ENCODE results near the gene RECQL.

Gene RECQL

DNA sequence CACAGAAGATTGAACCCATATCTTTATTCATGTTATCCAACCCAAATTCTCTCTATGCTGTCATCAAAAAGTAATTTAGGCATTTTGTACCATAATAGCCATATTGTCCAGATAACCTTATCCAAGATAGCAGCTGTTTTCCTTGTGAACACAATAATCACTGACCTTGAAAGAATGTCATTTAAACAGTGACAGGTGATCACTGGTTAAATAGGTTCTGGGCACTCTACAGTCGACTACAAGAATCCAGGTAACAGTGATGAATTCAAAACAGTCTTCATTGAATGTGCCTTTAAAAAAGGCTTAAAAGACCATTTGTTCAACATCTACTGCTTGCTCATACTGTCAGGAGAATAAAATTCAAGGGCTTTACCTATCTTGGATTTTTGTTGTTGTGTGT is 20.1 kb upstream of the RECQL start:
- no peak for TF ChIP-seq TARDBP (IDR thresholded peaks at IDR 0.05)
- no peak for TF ChIP-seq ZNF384 (IDR thresholded peaks at IDR 0.05)
- no peak for TF ChIP-seq SP1 (IDR thresholded peaks at IDR 0.05)
- no peak for TF ChIP-seq FOXM1 (IDR thresholded peaks at IDR 0.05; ENCODE audit: borderline replicate concordance)
- TF ChIP-seq L3MBTL2 (conservative IDR thresholded peaks at IDR 0.05), result no peak
- TF ChIP-seq NFRKB (IDR thresholded peaks at IDR 0.05), result no peak
- TF ChIP-seq ELF4 (IDR thresholded peaks at IDR 0.05), result no peak
- TF ChIP-seq CTBP1 (IDR thresholded peaks at IDR 0.05; ENCODE audit: borderline replicate concordance), result no peak
- TF ChIP-seq LEF1 (IDR thresholded peaks at IDR 0.05; ENCODE audit: borderline replicate concordance), result no peak
- no peak for TF ChIP-seq SUZ12 (IDR thresholded peaks at IDR 0.05)
- TF ChIP-seq FOXA1 (IDR thresholded peaks at IDR 0.05), result no peak
- TF ChIP-seq FOXK2 (IDR thresholded peaks at IDR 0.05), result no peak
- no peak for TF ChIP-seq HDGF (IDR thresholded peaks at IDR 0.05; ENCODE audit: borderline replicate concordance)
- TF ChIP-seq ARNT (IDR thresholded peaks at IDR 0.05), result no peak
- no peak for TF ChIP-seq BHLHE40 (IDR thresholded peaks at IDR 0.05; ENCODE audit: borderline replicate concordance)
- POLR2A ChIA-PET, result no interaction called here
- CTCF ChIA-PET, result no interaction called here
- DNase-seq (ENCODE audit: extremely low spot score), result no peak

DNA sequence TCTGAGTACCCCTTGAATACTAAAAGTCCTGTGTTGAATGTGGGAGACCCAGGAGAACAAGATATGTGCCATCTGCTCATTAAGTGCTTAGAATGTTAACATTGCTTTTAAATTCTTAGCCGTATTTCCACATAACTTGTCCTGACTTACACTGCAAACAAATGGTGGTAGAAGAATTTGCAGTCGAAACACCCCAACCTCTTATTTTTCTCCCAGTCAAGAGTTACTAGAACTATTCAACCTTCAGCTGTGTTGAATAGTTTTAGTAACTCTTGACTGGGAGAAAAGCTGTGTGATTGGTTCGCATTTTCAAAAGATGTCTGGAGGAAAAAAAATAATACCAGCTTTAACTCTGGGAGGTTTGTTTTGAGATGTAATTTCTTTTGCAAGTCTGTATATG is 17.0 kb upstream of the RECQL start:
- no peak for TF ChIP-seq FOXA1 (IDR thresholded peaks at IDR 0.05)
- TF ChIP-seq, protein P1, sequence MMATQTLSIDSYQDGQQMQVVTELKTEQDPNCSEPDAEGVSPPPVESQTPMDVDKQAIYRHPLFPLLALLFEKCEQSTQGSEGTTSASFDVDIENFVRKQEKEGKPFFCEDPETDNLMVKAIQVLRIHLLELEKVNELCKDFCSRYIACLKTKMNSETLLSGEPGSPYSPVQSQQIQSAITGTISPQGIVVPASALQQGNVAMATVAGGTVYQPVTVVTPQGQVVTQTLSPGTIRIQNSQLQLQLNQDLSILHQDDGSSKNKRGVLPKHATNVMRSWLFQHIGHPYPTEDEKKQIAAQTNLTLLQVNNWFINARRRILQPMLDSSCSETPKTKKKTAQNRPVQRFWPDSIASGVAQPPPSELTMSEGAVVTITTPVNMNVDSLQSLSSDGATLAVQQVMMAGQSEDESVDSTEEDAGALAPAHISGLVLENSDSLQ (IDR thresholded peaks at IDR 0.05), result no peak
- TF ChIP-seq SP1 (IDR thresholded peaks at IDR 0.05), result no peak
- POLR2A ChIA-PET, result no interaction called here
- no peak for DNase-seq (ENCODE audit: extremely low spot score)
- CTCF ChIA-PET, result no interaction called here

DNA sequence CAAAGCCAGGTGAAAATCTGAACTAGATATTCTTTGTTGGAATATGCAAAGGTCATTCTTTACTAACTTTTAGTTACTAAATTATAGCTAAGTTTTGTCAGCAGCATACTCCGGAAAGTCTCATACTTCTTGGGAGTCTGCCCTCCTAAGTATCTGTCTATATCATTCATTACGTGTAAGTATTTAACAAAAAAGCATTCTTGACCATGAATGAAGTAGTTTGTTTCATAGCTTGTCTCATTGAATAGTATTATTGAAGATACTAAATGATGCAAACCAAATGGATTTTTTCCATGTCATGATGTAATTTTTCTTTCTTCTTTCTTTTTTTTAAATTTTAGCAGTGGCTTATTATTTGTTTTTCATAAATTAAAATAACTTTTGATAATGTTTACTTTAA is 14.8 kb upstream of the RECQL start:
- no peak for DNase-seq (ENCODE audit: extremely low spot score)
- TF ChIP-seq ARNT (IDR thresholded peaks at IDR 0.05) (no peak), NFRKB (IDR thresholded peaks at IDR 0.05) (no peak), TARDBP (IDR thresholded peaks at IDR 0.05) (no peak), FOXA1 (IDR thresholded peaks at IDR 0.05) (no peak), SP1 (IDR thresholded peaks at IDR 0.05) (no peak), HDGF (IDR thresholded peaks at IDR 0.05; ENCODE audit: borderline replicate concordance) (no peak), ELF4 (IDR thresholded peaks at IDR 0.05) (no peak), SUZ12 (IDR thresholded peaks at IDR 0.05) (no peak), FOXM1 (IDR thresholded peaks at IDR 0.05; ENCODE audit: borderline replicate concordance) (no peak), L3MBTL2 (conservative IDR thresholded peaks at IDR 0.05) (no peak)
- TF ChIP-seq, protein P1 (IDR thresholded peaks at IDR 0.05), result no peak
- ChIA-PET POLR2A (interaction anchor here (1.4 kb wide), 1 partner anchor 15 kb away, joined by 5 read pairs; the partner anchor contains the start of genes GOLT1B and RECQL), CTCF (interaction anchor here (0.7 to 1.0 kb wide), 3 partner anchors 11 to 928 kb away, joined by 3 to 4 read pairs (median 3); no protein-coding TSS in a partner anchor)

DNA sequence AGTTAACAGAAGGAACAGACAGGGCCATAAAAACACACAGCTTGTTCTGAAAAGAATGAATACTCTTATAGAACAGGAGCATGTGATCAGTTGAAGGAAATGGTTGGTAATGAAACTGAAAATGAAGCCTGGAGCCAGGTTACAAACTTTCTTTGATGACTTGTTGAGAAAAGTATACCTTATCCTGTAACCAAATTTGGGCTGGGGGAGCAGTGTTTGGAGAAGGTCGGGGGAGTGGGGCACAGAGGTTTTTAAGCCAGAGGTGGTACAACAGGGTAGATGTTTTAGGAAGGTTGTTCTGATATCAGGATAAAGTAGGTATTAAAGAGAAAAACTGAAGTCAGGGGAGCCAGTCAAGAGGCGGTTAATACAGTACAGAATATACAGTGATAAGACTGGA is 8.3 kb upstream of the RECQL start:
- POLR2A ChIA-PET, result no interaction called here
- TF ChIP-seq FOXA1 (IDR thresholded peaks at IDR 0.05), result no peak
- no peak for TF ChIP-seq SP1 (IDR thresholded peaks at IDR 0.05)
- no peak for TF ChIP-seq ZNF384 (IDR thresholded peaks at IDR 0.05)
- TF ChIP-seq SUZ12 (IDR thresholded peaks at IDR 0.05), result no peak
- TF ChIP-seq BHLHE40 (IDR thresholded peaks at IDR 0.05; ENCODE audit: borderline replicate concordance), result no peak
- TF ChIP-seq, protein P1 (IDR thresholded peaks at IDR 0.05), result no peak
- no peak for TF ChIP-seq ARNT (IDR thresholded peaks at IDR 0.05)
- TF ChIP-seq HDGF (IDR thresholded peaks at IDR 0.05; ENCODE audit: borderline replicate concordance), result no peak
- TF ChIP-seq FOXK2 (IDR thresholded peaks at IDR 0.05), result no peak
- TF ChIP-seq LEF1 (IDR thresholded peaks at IDR 0.05; ENCODE audit: borderline replicate concordance), result no peak
- CTCF ChIA-PET, result no interaction called here
- no peak for DNase-seq (ENCODE audit: extremely low spot score)

DNA sequence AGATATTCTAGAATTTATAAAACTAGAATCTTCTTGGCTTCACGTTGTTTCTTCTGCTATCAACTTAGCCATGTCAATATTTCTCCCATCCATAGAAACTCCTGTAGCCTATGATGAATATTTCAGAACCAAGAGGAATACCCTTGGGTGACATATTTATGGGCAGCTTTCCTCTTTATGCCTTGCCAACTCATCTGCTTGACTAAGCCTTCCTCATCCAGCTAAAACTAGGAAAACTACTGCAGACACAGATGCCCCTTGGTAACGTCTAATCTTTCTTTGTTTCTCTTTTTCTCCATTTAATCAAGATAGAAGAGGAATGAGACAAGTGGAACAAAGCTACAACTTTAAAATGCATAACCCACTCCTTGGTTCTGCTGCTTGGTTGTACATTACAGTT is 6.4 kb upstream of the RECQL start:
- ChIA-PET POLR2A (interaction anchor here (1.1 kb wide), 1 partner anchor 150 kb away, joined by 3 read pairs; the partner anchor contains the start of gene LDHB), CTCF (no interaction called here)
- DNase-seq (ENCODE audit: extremely low spot score), result no peak
- TF ChIP-seq ELF4 (IDR thresholded peaks at IDR 0.05), result no peak
- no peak for TF ChIP-seq TARDBP (IDR thresholded peaks at IDR 0.05)
- no peak for TF ChIP-seq ZNF384 (IDR thresholded peaks at IDR 0.05)
- TF ChIP-seq ARNT (IDR thresholded peaks at IDR 0.05), result no peak
- TF ChIP-seq SP1 (IDR thresholded peaks at IDR 0.05), result no peak
- TF ChIP-seq, protein P1 (IDR thresholded peaks at IDR 0.05), result no peak
- TF ChIP-seq HDGF (IDR thresholded peaks at IDR 0.05; ENCODE audit: borderline replicate concordance), result no peak
- TF ChIP-seq SUZ12 (IDR thresholded peaks at IDR 0.05), result no peak
- no peak for TF ChIP-seq CTBP1 (IDR thresholded peaks at IDR 0.05; ENCODE audit: borderline replicate concordance)
- TF ChIP-seq FOXM1 (IDR thresholded peaks at IDR 0.05; ENCODE audit: borderline replicate concordance), result no peak

DNA sequence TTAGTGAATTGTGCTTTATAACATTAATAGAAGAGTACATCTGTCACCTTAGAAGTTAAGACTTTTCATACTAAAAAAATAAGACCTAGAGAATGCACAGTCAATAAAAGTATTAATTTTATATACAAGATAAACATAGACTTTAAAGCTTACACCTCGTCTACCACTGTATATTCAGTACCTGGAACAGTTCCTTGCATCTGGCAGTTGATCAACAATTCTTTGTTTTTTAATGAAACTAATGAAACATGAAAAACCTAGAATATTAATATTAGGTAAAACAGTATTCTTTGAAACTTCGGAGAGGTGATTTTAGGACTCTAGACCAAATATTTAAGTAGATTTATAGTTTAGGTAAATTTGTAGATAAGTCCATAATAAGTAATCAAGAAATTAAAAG is 4.5 kb upstream of the RECQL start:
- CTCF ChIA-PET, result no interaction called here

More for the DNA sequence above, 4.5 kb upstream of the RECQL start:
- no peak for DNase-seq (ENCODE audit: extremely low spot score)
- TF ChIP-seq TARDBP (IDR thresholded peaks at IDR 0.05), result no peak
- TF ChIP-seq ZNF384 (IDR thresholded peaks at IDR 0.05), result no peak
- TF ChIP-seq, protein P1 (IDR thresholded peaks at IDR 0.05), result no peak
- POLR2A ChIA-PET, result interaction anchor here (1.1 kb wide), 1 partner anchor 22 kb away, joined by 3 read pairs; no protein-coding TSS in a partner anchor
